Muscle layer of colon (tissue), 2 donors: Measurements from ENCODE around the gene ABCA1.
"Not testable (repeated sequence)": the region's sequence is repeated elsewhere in the genome, so short reads cannot be mapped to it uniquely, and the experiment has no call there.

Source experiments
- H3K27ac ChIP-seq: one replicate; pipeline ENCODE4 v1.7.0; 2013; ENCODE audit warnings: low read depth, mild to moderate bottlenecking, low read length, moderate library complexity
- H3K27me3 ChIP-seq, 2 donors: one replicate each; pipeline ENCODE4 v1.7.0; 2013; ENCODE audit warnings: low read length in 2 of 2, mild to moderate bottlenecking in 2 of 2; ENCODE audit not compliant: insufficient read depth in 2 of 2, control insufficient read depth in 1 of 2
- H3K36me3 ChIP-seq: one replicate; pipeline ENCODE4 v1.7.0; 2013; ENCODE audit warnings: mild to moderate bottlenecking, low read length; ENCODE audit not compliant: insufficient read depth
- H3K4me1 ChIP-seq: one replicate; pipeline ENCODE4 v1.7.0; 2013; ENCODE audit warnings: mild to moderate bottlenecking, low read length; ENCODE audit not compliant: insufficient read depth
- H3K4me3 ChIP-seq, 2 donors: one replicate each; pipeline ENCODE4 v1.7.0; 2013; ENCODE audit warnings: low read length in 2 of 2, low read depth in 1 of 2, mild to moderate bottlenecking in 1 of 2, moderate library complexity in 1 of 2
- H3K9ac ChIP-seq: one replicate; pipeline ENCODE4 v1.7.0; 2013; ENCODE audit warnings: low read length
- H3K9me3 ChIP-seq: one replicate; pipeline ENCODE4 v1.7.0; 2013; ENCODE audit warnings: mild to moderate bottlenecking, low read length
- donor health status: abdominal sarcoma.
- donor health status: Adenocarcinoma of cecum.

ABCA1 gene, protein sequence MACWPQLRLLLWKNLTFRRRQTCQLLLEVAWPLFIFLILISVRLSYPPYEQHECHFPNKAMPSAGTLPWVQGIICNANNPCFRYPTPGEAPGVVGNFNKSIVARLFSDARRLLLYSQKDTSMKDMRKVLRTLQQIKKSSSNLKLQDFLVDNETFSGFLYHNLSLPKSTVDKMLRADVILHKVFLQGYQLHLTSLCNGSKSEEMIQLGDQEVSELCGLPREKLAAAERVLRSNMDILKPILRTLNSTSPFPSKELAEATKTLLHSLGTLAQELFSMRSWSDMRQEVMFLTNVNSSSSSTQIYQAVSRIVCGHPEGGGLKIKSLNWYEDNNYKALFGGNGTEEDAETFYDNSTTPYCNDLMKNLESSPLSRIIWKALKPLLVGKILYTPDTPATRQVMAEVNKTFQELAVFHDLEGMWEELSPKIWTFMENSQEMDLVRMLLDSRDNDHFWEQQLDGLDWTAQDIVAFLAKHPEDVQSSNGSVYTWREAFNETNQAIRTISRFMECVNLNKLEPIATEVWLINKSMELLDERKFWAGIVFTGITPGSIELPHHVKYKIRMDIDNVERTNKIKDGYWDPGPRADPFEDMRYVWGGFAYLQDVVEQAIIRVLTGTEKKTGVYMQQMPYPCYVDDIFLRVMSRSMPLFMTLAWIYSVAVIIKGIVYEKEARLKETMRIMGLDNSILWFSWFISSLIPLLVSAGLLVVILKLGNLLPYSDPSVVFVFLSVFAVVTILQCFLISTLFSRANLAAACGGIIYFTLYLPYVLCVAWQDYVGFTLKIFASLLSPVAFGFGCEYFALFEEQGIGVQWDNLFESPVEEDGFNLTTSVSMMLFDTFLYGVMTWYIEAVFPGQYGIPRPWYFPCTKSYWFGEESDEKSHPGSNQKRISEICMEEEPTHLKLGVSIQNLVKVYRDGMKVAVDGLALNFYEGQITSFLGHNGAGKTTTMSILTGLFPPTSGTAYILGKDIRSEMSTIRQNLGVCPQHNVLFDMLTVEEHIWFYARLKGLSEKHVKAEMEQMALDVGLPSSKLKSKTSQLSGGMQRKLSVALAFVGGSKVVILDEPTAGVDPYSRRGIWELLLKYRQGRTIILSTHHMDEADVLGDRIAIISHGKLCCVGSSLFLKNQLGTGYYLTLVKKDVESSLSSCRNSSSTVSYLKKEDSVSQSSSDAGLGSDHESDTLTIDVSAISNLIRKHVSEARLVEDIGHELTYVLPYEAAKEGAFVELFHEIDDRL (N-terminal part only)

DNA sequence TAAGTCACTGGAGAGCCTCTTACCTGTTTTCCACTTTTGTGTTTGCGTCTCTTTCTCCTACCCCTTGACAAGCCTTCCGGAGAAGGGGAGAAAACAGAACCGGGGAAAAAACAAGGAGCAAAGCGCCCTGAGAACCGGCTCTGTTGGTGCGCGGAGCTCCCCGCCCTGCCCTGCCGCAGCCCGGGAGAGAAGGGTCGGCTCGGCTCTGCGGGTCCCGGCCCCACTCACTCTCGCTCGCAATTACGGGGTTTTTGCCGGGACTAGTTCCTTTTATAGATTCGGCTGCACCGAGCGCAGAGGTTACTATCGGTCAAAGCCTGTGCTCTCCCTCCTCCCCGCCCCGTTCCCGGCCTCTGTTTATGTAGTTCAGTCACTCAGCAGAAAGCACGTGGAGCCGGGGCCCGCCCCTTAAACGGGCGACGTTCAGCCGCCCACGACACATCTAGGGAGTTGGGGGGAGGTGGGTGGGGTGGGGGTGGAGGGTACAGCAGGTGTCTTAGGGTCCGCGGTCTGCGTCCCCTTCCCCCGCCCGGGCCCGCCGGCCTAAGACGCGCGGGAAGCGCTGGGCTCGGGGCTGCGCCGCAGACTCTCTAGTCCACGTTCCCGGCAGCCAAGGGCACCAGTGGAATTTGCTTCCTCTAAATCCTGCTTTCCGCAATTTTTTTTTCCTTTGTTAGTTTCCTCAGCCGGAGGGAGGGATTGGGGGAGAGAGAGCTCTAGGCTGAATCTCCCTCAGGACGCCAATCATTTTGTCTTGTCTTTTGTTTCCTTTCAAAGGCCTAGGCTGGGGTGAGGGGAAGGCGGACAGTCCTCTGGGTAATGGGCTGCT is at the start of gene ABCA1:
Gene ABCA1, minus strand, starts transcription at position 244 of the 829 bp plus-strand sequence. CDS start 24,476 bp downstream, outside the sequence.
- peak within 1 kb of the TSS; percentile 96 for H3K9ac ChIP-seq
- H3K36me3 ChIP-seq = peaks cover 3% of the 10 kb centered on the region
- peak within 1 kb of the TSS; percentile 94 for H3K27ac ChIP-seq
- peaks cover 30% of the 10 kb centered on the region for H3K4me1 ChIP-seq
- H3K27me3 ChIP-seq = no peaks in the 10 kb centered on the region
- peak within 1 kb of the TSS; percentile 50 to 99 for H3K4me3 ChIP-seq
- no peaks in the 10 kb centered on the region for H3K9me3 ChIP-seq

DNA sequence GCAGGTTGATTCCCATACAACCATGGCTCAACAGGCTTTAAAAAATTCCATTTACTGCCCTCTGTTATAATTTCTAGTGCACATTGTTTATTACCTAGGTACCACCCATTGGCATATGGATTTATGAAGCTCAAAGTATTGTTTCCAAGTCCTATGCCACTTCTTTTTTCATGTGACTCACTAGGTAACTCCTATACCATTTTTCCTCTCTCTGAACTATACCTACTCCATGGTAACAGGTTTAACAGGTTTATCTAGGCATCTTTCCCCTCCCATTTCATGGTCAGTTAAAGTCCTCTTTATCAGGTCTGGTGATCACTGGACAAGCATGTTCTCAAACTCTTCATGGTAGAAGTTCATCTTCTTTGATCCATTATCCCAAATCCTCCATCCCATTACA is 49.6 kb upstream of the ABCA1 start:
- H3K9ac ChIP-seq = no peak overlapping the region
- no peak overlapping the region for H3K27ac ChIP-seq
- no peaks in the 10 kb centered on the region for H3K27me3 ChIP-seq
- H3K4me3 ChIP-seq = no peak overlapping the region
- H3K36me3 ChIP-seq = no peaks in the 10 kb centered on the region
- H3K4me1 ChIP-seq = peaks cover 19% of the 10 kb centered on the region
- no peaks in the 10 kb centered on the region for H3K9me3 ChIP-seq

DNA sequence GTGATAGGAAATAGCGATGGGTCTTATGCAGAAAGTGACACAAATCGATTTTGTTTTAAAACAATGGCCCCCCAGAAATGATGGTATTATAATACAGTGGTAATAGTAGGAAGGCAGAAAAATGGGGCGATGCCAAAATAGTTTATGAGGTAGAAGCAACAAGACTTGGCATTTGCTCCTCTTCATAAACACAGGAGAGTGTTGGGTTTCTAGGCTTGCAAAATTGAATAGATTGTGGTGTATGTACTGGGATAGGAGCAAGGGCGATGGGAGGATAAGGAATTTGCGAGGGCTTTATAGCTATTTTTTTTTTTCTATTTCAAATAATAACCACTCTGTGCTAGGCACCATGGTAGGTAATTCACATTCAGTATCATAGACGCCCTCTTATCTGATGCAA is 49.2 kb upstream of the ABCA1 start:
- H3K4me3 ChIP-seq = no peak overlapping the region
- H3K9me3 ChIP-seq = no peaks in the 10 kb centered on the region
- H3K36me3 ChIP-seq = no peaks in the 10 kb centered on the region
- peaks cover 15% of the 10 kb centered on the region for H3K4me1 ChIP-seq
- H3K9ac ChIP-seq = no peak overlapping the region
- H3K27ac ChIP-seq = no peak overlapping the region
- H3K27me3 ChIP-seq = no peaks in the 10 kb centered on the region

DNA sequence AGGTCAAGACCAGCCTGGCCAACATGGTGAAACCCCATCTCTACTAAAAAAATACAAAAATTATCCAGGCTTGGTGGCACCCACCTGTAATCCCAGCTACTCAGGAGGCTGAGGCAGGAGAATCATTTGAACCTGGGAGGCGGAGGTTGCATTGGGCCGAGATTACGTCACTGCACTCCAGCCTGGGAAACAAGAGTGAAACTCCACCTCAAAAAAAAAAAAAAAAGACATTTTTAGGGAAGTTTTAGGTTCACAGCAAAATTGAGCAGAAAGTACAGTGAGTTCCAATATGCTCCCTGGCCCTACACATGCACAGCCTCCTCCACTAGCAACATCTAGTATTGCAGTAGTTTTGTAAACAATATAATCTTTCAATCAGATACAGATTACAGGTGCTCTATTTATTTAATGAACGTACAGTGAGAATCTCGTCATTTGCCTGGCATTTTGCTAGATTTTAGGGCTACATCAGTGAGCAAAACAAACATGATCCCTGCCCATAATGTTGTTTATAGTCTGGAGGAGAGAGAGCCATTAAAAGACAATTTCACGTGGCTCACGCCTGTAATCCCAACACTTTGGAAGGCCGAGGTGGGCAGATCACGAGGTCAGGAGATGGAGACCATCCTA is 48.1 kb upstream of the ABCA1 start:
- H3K27ac ChIP-seq, H3K4me3 ChIP-seq, H3K9me3 ChIP-seq, H3K36me3 ChIP-seq, H3K9ac ChIP-seq, H3K27me3 ChIP-seq: not testable (repeated sequence)
- H3K4me1 ChIP-seq = peaks cover 14% of the 10 kb centered on the region

DNA sequence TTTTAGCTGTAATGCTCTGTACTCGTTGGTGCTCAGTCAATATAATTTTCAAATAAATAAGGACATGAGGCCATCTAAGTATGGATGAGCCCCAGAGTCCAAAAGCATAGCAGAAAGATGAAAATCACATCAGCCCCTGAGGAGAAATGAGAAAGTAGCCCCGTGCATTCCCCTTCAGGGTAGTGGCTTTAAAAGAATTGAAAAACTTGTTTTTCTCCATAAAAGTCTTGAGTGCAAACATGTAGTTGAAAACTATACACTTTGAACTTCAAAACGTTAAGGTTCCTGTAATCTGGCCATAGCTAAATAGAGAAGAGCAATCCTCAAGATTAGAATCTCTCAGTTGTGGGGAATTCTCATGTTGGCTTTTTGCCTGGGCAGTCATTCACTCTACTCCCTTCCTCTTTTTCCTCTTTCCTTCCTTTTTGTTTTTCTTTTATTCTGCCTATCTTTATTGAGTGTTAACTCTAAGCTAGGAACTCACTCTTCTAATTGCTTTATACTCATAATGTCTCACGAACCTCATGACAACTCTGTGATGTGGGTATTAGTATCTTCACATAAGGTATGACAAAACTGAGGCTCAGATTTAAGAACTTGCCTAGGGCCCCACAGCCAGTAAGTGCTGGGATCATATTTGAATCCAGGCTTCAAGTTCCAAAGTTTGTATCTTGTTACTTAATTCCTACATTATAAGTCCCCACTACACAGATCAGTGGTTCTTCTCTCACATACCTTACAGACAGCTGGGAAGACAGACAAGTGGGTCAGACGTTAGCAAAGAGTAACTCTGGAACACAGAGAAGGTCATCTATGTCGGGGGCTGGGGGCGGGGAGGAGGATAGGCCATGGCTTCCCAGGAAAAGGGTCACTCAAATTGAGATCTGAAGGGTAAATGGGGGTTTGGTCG is 46.4 kb upstream of the ABCA1 start:
- Histone ChIP-seq H3K4me3 (no peak overlapping the region), H3K4me1 (peaks cover 24% of the 10 kb centered on the region), H3K9me3 (no peaks in the 10 kb centered on the region), H3K9ac (no peak overlapping the region), H3K36me3 (no peaks in the 10 kb centered on the region), H3K27me3 (no peaks in the 10 kb centered on the region), H3K27ac (no peak overlapping the region)

DNA sequence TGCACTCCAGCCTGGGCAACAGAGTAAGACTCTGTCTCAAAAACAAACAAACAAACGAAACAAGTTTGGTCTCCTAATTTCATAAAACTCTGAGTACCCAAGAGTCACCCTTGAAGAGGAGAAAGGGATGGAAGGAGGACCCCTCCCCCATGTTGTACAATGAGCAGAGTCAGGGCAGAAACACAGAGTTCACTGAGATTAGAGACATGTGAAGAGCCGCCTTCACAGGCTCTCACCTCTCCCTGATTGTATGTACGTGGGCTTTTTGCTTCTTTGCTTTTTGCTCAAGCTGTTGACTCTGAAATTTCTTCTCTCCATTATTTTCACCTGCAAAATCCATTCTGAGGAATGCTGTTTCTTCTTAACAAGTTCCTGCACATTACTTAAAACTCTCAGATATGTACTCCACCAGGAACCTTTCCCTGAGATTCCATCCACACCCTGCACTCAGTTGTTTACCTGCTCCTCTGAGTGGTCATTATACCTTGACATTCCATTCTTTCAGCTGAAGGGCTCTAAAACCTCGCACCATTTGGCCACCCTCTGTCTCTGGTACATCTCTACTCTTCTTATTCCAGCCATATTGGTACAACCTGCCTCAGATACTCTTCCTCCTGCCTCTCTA is 44.4 kb upstream of the ABCA1 start:
- Histone ChIP-seq H3K36me3 (no peaks in the 10 kb centered on the region), H3K9me3 (no peaks in the 10 kb centered on the region), H3K4me1 (peaks cover 27% of the 10 kb centered on the region), H3K27me3 (no peaks in the 10 kb centered on the region), H3K9ac (no peak overlapping the region), H3K4me3 (no peak overlapping the region), H3K27ac (no peak overlapping the region)

DNA sequence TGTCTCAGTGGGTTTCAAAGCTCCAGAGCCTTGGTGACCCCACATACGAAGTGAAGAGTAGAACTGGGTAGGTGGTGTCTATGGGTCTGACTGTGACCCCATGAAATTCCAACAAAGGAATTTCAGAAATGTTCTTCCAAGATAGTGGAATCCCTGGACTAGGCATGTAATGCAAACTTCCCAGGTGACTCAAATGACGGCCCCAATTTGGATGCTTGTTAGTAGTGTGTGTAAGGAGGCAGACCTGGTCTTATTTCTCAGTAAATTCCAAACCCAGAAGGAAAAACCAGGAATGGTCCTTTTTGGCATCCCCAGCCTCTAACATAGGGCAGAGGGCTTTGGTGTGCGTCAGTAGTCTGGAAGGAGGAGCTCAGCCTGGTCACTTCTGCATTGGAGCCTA is 43.6 kb upstream of the ABCA1 start:
- H3K27ac ChIP-seq = no peak overlapping the region
- H3K9me3 ChIP-seq = no peaks in the 10 kb centered on the region
- H3K36me3 ChIP-seq = no peaks in the 10 kb centered on the region
- H3K9ac ChIP-seq = no peak overlapping the region
- no peaks in the 10 kb centered on the region for H3K27me3 ChIP-seq
- H3K4me1 ChIP-seq = peaks cover 20% of the 10 kb centered on the region
- H3K4me3 ChIP-seq = no peak overlapping the region

DNA sequence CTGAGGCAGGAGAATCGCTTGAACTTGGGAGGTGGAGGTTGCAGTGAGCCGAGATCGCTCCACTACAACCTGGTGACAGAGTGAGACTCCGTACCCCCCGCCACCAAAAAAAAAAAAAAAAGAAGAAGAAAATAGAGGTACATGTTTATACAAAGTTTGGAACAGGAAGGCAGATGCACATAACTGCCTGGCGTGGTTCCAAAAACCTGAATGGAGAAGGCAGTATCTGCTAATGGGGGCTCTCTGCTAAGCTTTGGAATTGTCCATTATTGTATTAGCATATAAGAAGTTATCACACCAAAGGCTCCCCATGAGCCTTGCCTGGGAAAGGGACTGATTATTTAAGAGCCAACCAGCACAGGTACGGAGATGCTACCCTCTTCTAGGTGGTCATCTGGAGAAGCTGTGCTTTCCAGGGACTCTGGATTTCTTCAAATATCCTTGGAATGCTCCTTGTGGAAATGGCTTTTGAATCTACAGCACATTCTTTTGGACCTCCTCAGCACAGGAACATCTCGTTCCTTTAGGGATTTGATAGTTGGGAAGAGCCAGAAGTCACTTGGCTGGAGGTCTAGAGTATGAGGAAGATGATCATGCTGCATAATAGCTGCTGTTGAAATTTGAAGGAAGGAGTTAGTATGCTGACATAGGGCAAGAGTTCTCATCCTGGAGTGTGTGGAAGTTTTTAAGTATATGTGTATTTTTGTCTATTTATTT is 42.5 kb upstream of the ABCA1 start:
- Histone ChIP-seq H3K4me1 (peaks cover 20% of the 10 kb centered on the region), H3K27me3 (no peaks in the 10 kb centered on the region), H3K27ac (no peak overlapping the region), H3K9ac (no peak overlapping the region), H3K36me3 (no peaks in the 10 kb centered on the region), H3K9me3 (no peaks in the 10 kb centered on the region), H3K4me3 (no peak overlapping the region)

DNA sequence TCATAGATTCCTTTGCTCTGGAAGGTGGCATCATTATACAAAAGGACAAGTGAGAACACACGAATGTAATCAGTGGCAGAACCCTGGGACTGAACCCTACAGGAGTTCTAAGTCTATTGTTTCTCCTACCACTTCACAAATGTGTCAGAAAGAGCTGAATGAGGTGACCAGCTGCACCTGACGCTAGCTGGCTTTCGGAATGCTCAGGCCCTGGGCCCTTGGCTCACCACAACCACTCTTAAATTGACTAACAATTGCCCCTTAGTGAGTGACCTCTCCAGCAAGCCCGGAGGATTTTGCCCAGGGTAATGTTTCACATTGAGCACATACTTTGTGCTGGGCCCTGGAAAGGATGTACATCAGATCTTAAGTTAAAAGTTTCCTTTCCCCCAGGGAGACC is 41.2 kb upstream of the ABCA1 start:
- no peaks in the 10 kb centered on the region for H3K27me3 ChIP-seq
- H3K4me3 ChIP-seq = peak overlapping the region; percentile 59 to 92
- peaks cover 20% of the 10 kb centered on the region for H3K4me1 ChIP-seq
- peak overlapping the region; percentile 44 for H3K9ac ChIP-seq
- peak overlapping the region; percentile 96 for H3K27ac ChIP-seq
- H3K9me3 ChIP-seq = no peaks in the 10 kb centered on the region
- H3K36me3 ChIP-seq = no peaks in the 10 kb centered on the region
